Glutamatergic neuron (in vitro differentiated cells): ENCODE measurements around the gene ACOX2. TPM values are rescaled to one million over a fixed set of nuclear protein-coding genes. Genes with fewer than 3 reads are reported as not detected.

ENCODE experiments used
- DNase-seq: peaks from one replicate; pipeline ENCODE4 v3.0.0; 2022
- H3K27ac Mint-ChIP-seq: one replicate; pipeline ENCODE4 v1.8.0; 2020; ENCODE audit warnings: mild to moderate bottlenecking, mixed read lengths, inconsistent platforms; ENCODE audit not compliant: unreplicated experiment
- H3K27me3 Mint-ChIP-seq: one replicate; pipeline ENCODE4 v1.8.0; 2020; ENCODE audit warnings: mild to moderate bottlenecking, moderate library complexity, mixed read lengths, inconsistent platforms; ENCODE audit not compliant: unreplicated experiment
- H3K36me3 Mint-ChIP-seq: one replicate; pipeline ENCODE4 v1.8.0; 2020; ENCODE audit warnings: mild to moderate bottlenecking, mixed read lengths, inconsistent platforms; ENCODE audit not compliant: unreplicated experiment
- H3K4me1 Mint-ChIP-seq: one replicate; pipeline ENCODE4 v1.8.0; 2020; ENCODE audit warnings: mild to moderate bottlenecking, low read depth, mixed read lengths, inconsistent platforms; ENCODE audit not compliant: unreplicated experiment
- H3K4me3 Mint-ChIP-seq: one replicate; pipeline ENCODE4 v1.8.0; 2020; ENCODE audit warnings: mild to moderate bottlenecking, mixed read lengths, inconsistent platforms; ENCODE audit not compliant: unreplicated experiment
- H3K9me3 Mint-ChIP-seq: one replicate; pipeline ENCODE4 v1.8.0; 2020; ENCODE audit warnings: mild to moderate bottlenecking, moderate library complexity, mixed read lengths, inconsistent platforms; ENCODE audit not compliant: unreplicated experiment
- total RNA-seq: library from RNA; stranded (reverse); fragmentation: NEBNext Ultra II Directional; extraction: Animal tissue kit (Norgen Biotek cat#: 25700); gene quantifications from one replicate; pipeline ENCODE4 v1.2.1, GENCODE V29; 2021; ENCODE audit not compliant: unreplicated experiment
- TF ChIP-seq, protein P1 (sequence below): fragments of 200-600 bp; sonication (generic); IDR thresholded peaks from one replicate; pipeline ENCODE4 v1.5.0; 2021; ENCODE audit not compliant: partially characterized antibody, unreplicated experiment

Gene ACOX2
- total RNA-seq, 1 donor from 2014 or later: 0.59 TPM

DNA sequence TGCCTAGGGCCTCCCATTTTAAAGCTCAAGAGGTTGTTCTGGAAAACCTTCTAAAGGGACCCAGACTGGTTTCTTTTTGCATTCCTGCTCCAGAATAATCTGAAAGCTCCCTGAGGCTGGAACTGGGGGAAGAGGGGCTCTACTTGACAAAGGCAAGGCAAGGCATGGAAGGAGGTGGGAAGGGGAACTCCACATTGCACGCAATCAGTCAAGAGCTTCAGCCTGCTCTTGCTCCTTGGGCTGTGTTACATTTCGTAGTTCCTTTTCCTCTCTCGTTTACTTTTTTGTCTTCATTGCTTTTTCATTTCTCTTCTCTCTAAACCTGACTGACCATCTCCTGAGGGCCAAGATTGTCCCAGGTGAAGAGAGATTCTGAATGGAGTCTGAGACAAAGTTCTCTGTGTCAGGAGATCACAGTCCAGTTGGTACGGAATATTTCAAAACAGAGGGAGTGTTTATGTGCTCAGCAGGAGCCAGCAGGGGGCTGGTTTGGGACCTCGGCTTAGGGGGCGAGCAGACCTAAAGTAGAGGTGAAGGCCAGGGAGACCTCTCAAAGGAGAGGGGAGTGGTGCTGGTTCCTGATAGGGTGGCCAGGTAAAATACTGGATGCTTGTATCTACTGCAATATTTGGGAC lies 51.1 kb downstream of the ACOX2 start:
- no peaks in the 10 kb centered on the region for H3K36me3 Mint-ChIP-seq
- peaks cover 9% of the 10 kb centered on the region for H3K9me3 Mint-ChIP-seq
- TF ChIP-seq, protein P1, sequence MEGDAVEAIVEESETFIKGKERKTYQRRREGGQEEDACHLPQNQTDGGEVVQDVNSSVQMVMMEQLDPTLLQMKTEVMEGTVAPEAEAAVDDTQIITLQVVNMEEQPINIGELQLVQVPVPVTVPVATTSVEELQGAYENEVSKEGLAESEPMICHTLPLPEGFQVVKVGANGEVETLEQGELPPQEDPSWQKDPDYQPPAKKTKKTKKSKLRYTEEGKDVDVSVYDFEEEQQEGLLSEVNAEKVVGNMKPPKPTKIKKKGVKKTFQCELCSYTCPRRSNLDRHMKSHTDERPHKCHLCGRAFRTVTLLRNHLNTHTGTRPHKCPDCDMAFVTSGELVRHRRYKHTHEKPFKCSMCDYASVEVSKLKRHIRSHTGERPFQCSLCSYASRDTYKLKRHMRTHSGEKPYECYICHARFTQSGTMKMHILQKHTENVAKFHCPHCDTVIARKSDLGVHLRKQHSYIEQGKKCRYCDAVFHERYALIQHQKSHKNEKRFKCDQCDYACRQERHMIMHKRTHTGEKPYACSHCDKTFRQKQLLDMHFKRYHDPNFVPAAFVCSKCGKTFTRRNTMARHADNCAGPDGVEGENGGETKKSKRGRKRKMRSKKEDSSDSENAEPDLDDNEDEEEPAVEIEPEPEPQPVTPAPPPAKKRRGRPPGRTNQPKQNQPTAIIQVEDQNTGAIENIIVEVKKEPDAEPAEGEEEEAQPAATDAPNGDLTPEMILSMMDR: no peak
- no peak overlapping the region for H3K27ac Mint-ChIP-seq
- H3K4me1 Mint-ChIP-seq: peaks cover 11% of the 10 kb centered on the region
- DNase-seq: no peak
- H3K4me3 Mint-ChIP-seq: no peak overlapping the region
- H3K27me3 Mint-ChIP-seq: peaks cover 10% of the 10 kb centered on the region

DNA sequence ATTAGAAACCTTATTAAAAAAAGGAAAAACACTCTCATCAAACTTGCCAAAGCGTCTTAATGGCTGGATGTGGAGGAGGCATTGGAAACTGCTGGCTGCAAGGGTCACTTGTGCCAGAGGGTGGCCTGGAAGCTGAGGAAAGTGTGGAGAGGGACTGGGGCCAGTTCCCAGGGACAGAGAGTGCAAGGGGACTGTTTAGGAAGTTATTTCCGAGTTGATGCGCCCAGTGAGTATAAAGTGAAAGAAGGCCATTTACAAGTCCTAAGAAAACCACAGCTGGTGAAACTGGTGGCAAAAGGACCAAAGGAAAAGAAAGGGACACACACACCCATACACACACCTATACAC lies 52.3 kb downstream of the ACOX2 start:
- Mint-ChIP-seq H3K27me3 (peaks cover 10% of the 10 kb centered on the region), H3K4me1 (peaks cover 11% of the 10 kb centered on the region), H3K9me3 (peaks cover 8% of the 10 kb centered on the region), H3K36me3 (no peaks in the 10 kb centered on the region), H3K27ac (no peak overlapping the region), H3K4me3 (no peak overlapping the region)
- no peak for DNase-seq
- TF ChIP-seq, protein P1: no peak

DNA sequence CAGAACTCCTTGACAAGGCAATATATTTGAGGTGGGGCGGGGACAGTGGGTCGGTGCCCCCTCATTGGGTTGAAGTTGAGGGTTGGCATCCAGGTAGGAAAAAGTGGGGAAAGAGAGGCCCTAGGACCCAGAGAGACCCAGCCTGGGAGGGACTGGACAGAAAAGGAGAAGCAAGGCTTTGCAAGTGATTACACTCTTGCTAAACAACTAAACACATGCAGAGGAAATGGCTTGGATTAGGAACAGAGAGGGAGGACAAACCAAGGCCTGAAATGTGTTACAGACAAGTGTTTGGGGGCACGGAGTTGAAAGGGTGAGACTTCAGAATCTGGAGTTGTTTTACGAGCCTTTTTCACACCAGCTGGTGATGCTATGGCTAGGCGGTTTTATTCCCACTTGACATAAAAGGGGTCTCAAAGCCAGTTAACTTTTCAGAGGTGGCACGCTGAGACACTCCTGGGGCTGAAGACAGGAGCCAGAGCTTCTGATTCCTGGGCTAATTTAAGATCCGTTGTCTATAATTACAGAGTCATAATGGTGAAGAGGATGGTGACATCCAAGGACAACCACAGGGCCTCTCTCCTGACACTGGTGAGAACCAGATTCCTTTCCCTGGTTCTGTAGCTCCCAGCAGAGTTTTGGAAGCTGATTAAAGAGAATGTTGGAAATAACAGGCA lies 52.8 kb downstream of the ACOX2 start:
- no peak overlapping the region for H3K4me3 Mint-ChIP-seq
- H3K4me1 Mint-ChIP-seq: peaks cover 11% of the 10 kb centered on the region
- no peak for DNase-seq
- TF ChIP-seq, protein P1: no peak
- H3K36me3 Mint-ChIP-seq: peaks cover under 1% of the 10 kb centered on the region
- H3K27ac Mint-ChIP-seq: no peak overlapping the region
- H3K9me3 Mint-ChIP-seq: peaks cover 6% of the 10 kb centered on the region
- peaks cover 10% of the 10 kb centered on the region for H3K27me3 Mint-ChIP-seq

DNA sequence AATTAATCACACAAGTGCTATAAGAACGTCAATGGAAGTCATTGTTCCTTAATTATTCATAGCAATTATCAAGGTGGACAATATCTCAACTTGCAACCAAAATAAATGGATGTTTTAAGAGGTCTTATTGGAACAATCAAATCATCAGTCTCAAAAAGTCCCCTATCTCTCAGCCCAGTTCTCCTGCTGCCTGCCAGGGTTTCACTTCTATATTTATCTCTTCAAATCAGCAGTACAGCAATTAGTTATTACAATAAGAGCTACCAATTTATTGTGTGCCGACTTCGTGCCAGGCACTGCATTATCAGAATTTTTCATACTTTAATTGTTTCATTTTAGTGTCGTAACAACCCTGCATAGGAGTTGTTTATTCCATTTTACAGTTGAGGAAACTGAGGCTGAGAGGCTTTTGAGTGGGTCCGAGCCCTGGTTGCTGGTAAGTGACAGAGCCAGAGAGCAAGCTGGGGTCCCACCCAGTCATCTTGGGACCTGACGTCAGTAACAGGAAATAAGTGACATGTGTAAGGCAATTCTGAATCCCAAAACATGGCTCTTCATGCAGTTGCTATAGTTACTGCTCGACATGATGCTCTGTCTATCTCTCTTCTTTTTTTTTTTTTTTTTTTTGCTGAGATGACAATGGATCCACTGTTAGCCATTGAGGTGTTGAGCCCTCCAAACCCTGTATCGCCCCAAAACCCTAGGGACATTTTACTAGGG lies 53.9 kb downstream of the ACOX2 start:
- TF ChIP-seq, protein P1: no peak
- Mint-ChIP-seq H3K36me3 (peaks cover 4% of the 10 kb centered on the region), H3K4me1 (peaks cover 11% of the 10 kb centered on the region), H3K9me3 (peaks cover 6% of the 10 kb centered on the region), H3K4me3 (no peak overlapping the region), H3K27me3 (peaks cover 10% of the 10 kb centered on the region), H3K27ac (no peak overlapping the region)
- no peak for DNase-seq

DNA sequence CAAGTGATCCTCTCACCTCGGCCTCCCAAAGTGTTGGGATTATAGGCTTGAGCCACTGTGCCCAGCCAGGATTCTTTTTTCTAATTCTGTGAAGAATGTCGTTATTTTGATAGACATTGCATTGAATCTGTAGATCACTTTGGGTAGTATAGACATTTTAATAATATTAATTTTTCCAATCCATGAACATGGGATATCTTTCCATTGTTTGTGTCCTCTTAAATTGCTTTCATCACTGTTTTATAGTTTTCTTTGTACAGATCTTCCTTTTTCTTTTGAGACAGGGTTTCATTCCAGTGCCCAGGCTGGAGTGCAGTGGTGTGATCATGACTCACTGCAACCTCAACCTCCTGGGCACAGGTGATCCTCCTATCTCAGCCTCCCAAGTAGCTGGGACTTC lies 56.7 kb downstream of the ACOX2 start:
- peaks cover 4% of the 10 kb centered on the region for H3K36me3 Mint-ChIP-seq
- peaks cover 2% of the 10 kb centered on the region for H3K4me1 Mint-ChIP-seq
- peaks cover 5% of the 10 kb centered on the region for H3K27me3 Mint-ChIP-seq
- no peak overlapping the region for H3K4me3 Mint-ChIP-seq
- peaks cover 2% of the 10 kb centered on the region for H3K9me3 Mint-ChIP-seq
- H3K27ac Mint-ChIP-seq: no peak overlapping the region
- TF ChIP-seq, protein P1: no peak
- DNase-seq: no peak
